ENCODE data around the gene LRRC3. TPM values are rescaled to one million over a fixed set of nuclear protein-coding genes. Genes with fewer than 3 reads are reported as not detected.

Gene LRRC3
- total and polyA plus RNA-seq, 2 of the 8 experiments (the other 6 are each of a cell fraction or from before 2014, with no cell fraction given) = 3.1 to 5.4 TPM

DNA sequence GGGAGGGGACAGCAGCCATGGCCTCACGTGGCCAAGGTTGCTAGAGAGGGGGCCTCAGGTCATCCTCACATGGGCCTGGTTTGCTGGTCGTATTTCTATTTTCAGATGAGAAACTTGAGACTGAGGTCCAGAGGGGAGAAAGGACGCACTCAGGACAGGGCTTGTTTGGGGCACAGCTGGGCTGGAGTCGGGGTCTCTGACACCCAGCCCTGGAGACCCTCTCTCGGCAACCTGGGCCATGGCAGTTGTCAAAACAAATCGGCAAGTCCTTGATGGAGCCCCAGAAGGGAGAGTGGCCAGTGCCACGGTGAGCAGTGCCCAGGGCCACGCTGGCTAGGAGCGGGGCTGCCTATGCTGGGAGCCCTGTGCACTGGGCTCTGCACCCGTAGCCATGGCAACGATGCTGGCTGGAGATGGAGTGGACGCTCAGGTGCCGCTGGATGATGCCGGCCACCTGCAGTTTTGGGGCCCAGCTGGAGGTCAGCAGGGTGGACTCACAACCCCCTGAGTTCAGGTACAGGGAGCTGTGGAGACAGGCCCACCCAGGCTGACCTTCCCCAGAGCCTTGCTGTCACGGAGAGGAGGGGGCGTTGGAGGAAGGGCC, 11.1 kb downstream of the LRRC3 start:
- Histone ChIP-seq H3K36me3 (ENCODE audit: control insufficient read depth in 2 of 4, insufficient read depth in 4 of 4, low read length in 3 of 4) (no peaks in the 10 kb centered on the region), H2BK120ac (replicated peaks; ENCODE audit: low read depth, low read length) (no peak overlapping the region), H3K27ac (ENCODE audit: low read depth, low read length) (no peak overlapping the region), H2AFZ (ENCODE audit: low read length) (no peak overlapping the region), H3K4me2 (ENCODE audit: insufficient read depth in 1 of 2, low read depth in 2 of 2, low read length in 2 of 2) (no peak overlapping the region), H3K79me2 (ENCODE audit: control insufficient read depth in 1 of 2, insufficient read depth in 2 of 2, low read length in 2 of 2) (no peaks in the 10 kb centered on the region), H3K9ac (replicated peaks in 1 of 4; ENCODE audit: extremely low read depth in 1 of 4, low read depth in 3 of 4, low read length in 3 of 4) (no peak overlapping the region), H2BK12ac (ENCODE audit: low read depth, low read length) (0 out of 2 replicates have a peak overlapping the region, but pooled peaks have one; percentile 60), H2AK5ac (ENCODE audit: low read depth, low read length) (0 out of 2 replicates have a peak overlapping the region, but pooled peaks have one; percentile 82), H3K9me3 (ENCODE audit: insufficient read depth in 2 of 2, low read depth in 1 of 2, low read length in 1 of 2) (no peaks in the 10 kb centered on the region), H4K20me1 (replicated peaks in 1 of 2; ENCODE audit: control insufficient read depth in 1 of 2, insufficient read depth in 2 of 2, low read length in 2 of 2) (peaks cover 0 to 1% of the 10 kb centered on the region in 2 experiments), H4K5ac (ENCODE audit: insufficient read length, low read depth, low read length) (no peak overlapping the region), H3K18ac (ENCODE audit: extremely low read depth, low read length) (no peak overlapping the region), H3K4me1 (replicated peaks in 1 of 4; ENCODE audit: control insufficient read depth in 3 of 4, insufficient read depth in 4 of 4, low read length in 3 of 4) (peaks cover 0 to 2% (median 0%) of the 10 kb centered on the region in 4 experiments; a peak in 2 of 7 replicates), H3K56ac (replicated peaks; ENCODE audit: insufficient read length, low read depth, low read length) (no peak overlapping the region), H4K91ac (replicated peaks; ENCODE audit: insufficient read length, low read length) (no peak overlapping the region), H2BK5ac (ENCODE audit: low read depth, low read length) (0 out of 2 replicates have a peak overlapping the region, but pooled peaks have one; percentile 56), H3K23me2 (ENCODE audit: low read depth, low read length) (no peaks in the 10 kb centered on the region), H3K4me3 (ENCODE audit: extremely low read depth in 1 of 4, insufficient read depth in 2 of 4, low read depth in 3 of 4, low read length in 4 of 4) (no peak overlapping the region), H3K4ac (replicated peaks; ENCODE audit: insufficient read length, low read depth, low read length) (no peak overlapping the region), H2BK15ac (ENCODE audit: low read length) (no peak overlapping the region), H3K14ac (ENCODE audit: insufficient read length) (no peak overlapping the region), H2BK20ac (ENCODE audit: low read length) (no peak overlapping the region), H3K23ac (ENCODE audit: insufficient read length) (no peak overlapping the region), H3K27me3 (replicated peaks in 1 of 4; ENCODE audit: control insufficient read depth in 3 of 4, extremely low read depth in 1 of 4, insufficient read depth in 3 of 4, low read length in 3 of 4) (no peaks in the 10 kb centered on the region), H3K79me1 (ENCODE audit: low read depth, low read length) (no peaks in the 10 kb centered on the region), H4K8ac (ENCODE audit: extremely low read depth, insufficient read depth, low read length) (no peak overlapping the region; the same call in 1 of the 2 replicates)
- CTCF ChIA-PET (ENCODE audit: partially characterized antibody) = interaction anchor here (0.6 to 1.9 kb wide), 3 partner anchors 9 to 26 kb away, joined by 3 to 4 read pairs (median 3); no protein-coding TSS in a partner anchor
- POLR2A ChIA-PET (ENCODE audit: partially characterized antibody) = interaction anchor here (0.7 kb wide), 1 partner anchor 128 kb away, joined by 3 read pairs; no protein-coding TSS in a partner anchor
- FAIRE-seq = no peak
- no peak for DNase-seq (ENCODE audit: low read depth in 1 of 2, low spot score in 2 of 2)
- TF ChIP-seq ZNF274 (IDR thresholded peaks at IDR 0.05; ENCODE audit: borderline replicate concordance, extremely low read depth, low read length) (no peak), EP300 (IDR thresholded peaks at IDR 0.05; ENCODE audit: borderline replicate concordance in 1 of 2, low read depth in 2 of 2, low read length in 2 of 2) (no peak), NANOG (IDR thresholded peaks at IDR 0.05; ENCODE audit: insufficient read depth, low read depth, low read length, poor library complexity, severe bottlenecking) (no peak), GABPA (IDR thresholded peaks at IDR 0.05; ENCODE audit: borderline replicate concordance, insufficient read depth, low read length) (no peak), SRF (IDR thresholded peaks at IDR 0.05; ENCODE audit: low read depth, low read length) (no peak), CREB1 (IDR thresholded peaks at IDR 0.05) (no peak), SP4 (IDR thresholded peaks at IDR 0.05; ENCODE audit: low read length) (no peak), SP2 (IDR thresholded peaks at IDR 0.05; ENCODE audit: low read length) (no peak), JUND (IDR thresholded peaks at IDR 0.05; ENCODE audit: low read length) (no peak)
- TF ChIP-seq, protein P1, sequence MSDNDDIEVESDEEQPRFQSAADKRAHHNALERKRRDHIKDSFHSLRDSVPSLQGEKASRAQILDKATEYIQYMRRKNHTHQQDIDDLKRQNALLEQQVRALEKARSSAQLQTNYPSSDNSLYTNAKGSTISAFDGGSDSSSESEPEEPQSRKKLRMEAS (IDR thresholded peaks at IDR 0.05) = no peak
- TF ChIP-seq, protein P2, sequence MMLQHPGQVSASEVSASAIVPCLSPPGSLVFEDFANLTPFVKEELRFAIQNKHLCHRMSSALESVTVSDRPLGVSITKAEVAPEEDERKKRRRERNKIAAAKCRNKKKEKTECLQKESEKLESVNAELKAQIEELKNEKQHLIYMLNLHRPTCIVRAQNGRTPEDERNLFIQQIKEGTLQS (IDR thresholded peaks at IDR 0.05; ENCODE audit: insufficient read depth, low read depth, low read length) = no peak
- WGBS, 2 experiments (ENCODE audit: extremely low coverage in 1 of 2, insufficient coverage in 1 of 2, insufficient read length in 1 of 2, insufficient replicate concordance in 2 of 2, low coverage in 1 of 2, low lambda C conversion rate in 2 of 2, missing lambda C conversion rate in 1 of 2) = 90% methylated on average over 13 of the region's 16 CpGs; no CpG with 5 or more reads in 1 of the 2 experiments

All from H1 (cell line).